H9 (cell line): Measurements from ENCODE around the gene MICAL3. TPM values are rescaled to one million over a fixed set of nuclear protein-coding genes. Genes with fewer than 3 reads are reported as not detected.

Source experiments
- DNase-seq: peaks from one replicate; pipeline ENCODE4 v3.0.0-alpha.2; 2017
- H2AFZ ChIP-seq: one replicate; pipeline ENCODE4 v1.6.1; 2013; ENCODE audit warnings: mild to moderate bottlenecking, low read length, control low read depth, moderate library complexity
- H2AK5ac ChIP-seq: 2 replicates; pipeline ENCODE4 v1.6.1; 2013; ENCODE audit warnings: low read length, control low read depth, mixed read lengths; ENCODE audit not compliant: insufficient read length
- H2BK120ac ChIP-seq: one replicate; pipeline ENCODE4 v1.6.1; 2013; ENCODE audit warnings: low read depth, mild to moderate bottlenecking, low read length, control low read depth, inconsistent platforms; ENCODE audit not compliant: poor library complexity, severe bottlenecking
- H2BK12ac ChIP-seq: 2 replicates; pipeline ENCODE4 v1.6.1; 2013; ENCODE audit warnings: low read length, control low read depth, mixed read lengths, low read depth; ENCODE audit not compliant: insufficient read length
- H2BK15ac ChIP-seq: 2 replicates; pipeline ENCODE4 v1.6.1; 2013; ENCODE audit warnings: low read depth, low read length, control low read depth
- H2BK20ac ChIP-seq: one replicate; pipeline ENCODE4 v1.6.1; 2013; ENCODE audit warnings: low read depth, mild to moderate bottlenecking, low read length, control low read depth, inconsistent platforms; ENCODE audit not compliant: poor library complexity, severe bottlenecking
- H2BK5ac ChIP-seq: 2 replicates; pipeline ENCODE4 v1.6.1; 2013; ENCODE audit warnings: low read length, control low read depth, mixed read lengths; ENCODE audit not compliant: insufficient read length
- H3K14ac ChIP-seq: 2 replicates; pipeline ENCODE4 v1.6.1; 2013; ENCODE audit warnings: low read length, control low read depth; ENCODE audit not compliant: insufficient read depth
- H3K18ac ChIP-seq: 2 replicates; pipeline ENCODE4 v1.6.1; 2013; ENCODE audit warnings: low read depth, mild to moderate bottlenecking, mixed read lengths, low read length, control low read depth; ENCODE audit not compliant: insufficient read length
- H3K23ac ChIP-seq: 2 replicates; pipeline ENCODE4 v1.6.1; 2013; ENCODE audit warnings: low read length, control low read depth, mixed read lengths, low read depth; ENCODE audit not compliant: insufficient read length
- H3K23me2 ChIP-seq: 2 replicates; pipeline ENCODE4 v1.6.1; 2013; ENCODE audit warnings: low read depth, mild to moderate bottlenecking, mixed read lengths, low read length, control low read depth; ENCODE audit not compliant: insufficient read length, poor library complexity, severe bottlenecking
- H3K27ac ChIP-seq: 2 replicates; pipeline ENCODE4 v1.5.1; 2013; ENCODE audit warnings: low read length, control low read depth, mixed read lengths, low read depth; ENCODE audit not compliant: insufficient read length
- H3K27me3 ChIP-seq: 2 replicates; pipeline ENCODE4 v1.6.1; 2013; ENCODE audit warnings: low read length, control low read depth, inconsistent platforms; ENCODE audit not compliant: insufficient read depth
- H3K4ac ChIP-seq: 2 replicates; pipeline ENCODE4 v1.6.1; 2013; ENCODE audit warnings: low read depth, mild to moderate bottlenecking, control low read depth, inconsistent platforms, low read length, moderate library complexity
- H3K4me1 ChIP-seq: 2 replicates; pipeline ENCODE4 v1.6.1; 2013; ENCODE audit warnings: low read length, control low read depth, inconsistent platforms; ENCODE audit not compliant: insufficient read depth
- H3K4me2 ChIP-seq: 2 replicates; pipeline ENCODE4 v1.6.1; 2013; ENCODE audit warnings: low read length, control low read depth, mixed read lengths; ENCODE audit not compliant: insufficient read length, insufficient read depth
- H3K56ac ChIP-seq: 2 replicates; pipeline ENCODE4 v1.6.1; 2013; ENCODE audit warnings: low read depth, mild to moderate bottlenecking, mixed read lengths, low read length, control low read depth; ENCODE audit not compliant: insufficient read length
- H3K79me1 ChIP-seq: 2 replicates; pipeline ENCODE4 v1.6.1; 2013; ENCODE audit warnings: low read depth, mild to moderate bottlenecking, moderate library complexity, low read length, control low read depth, inconsistent platforms; ENCODE audit not compliant: insufficient read depth, poor library complexity, severe bottlenecking
- H3K79me2 ChIP-seq: 2 replicates; pipeline ENCODE4 v1.6.1; 2013; ENCODE audit warnings: low read length, control low read depth, inconsistent platforms; ENCODE audit not compliant: insufficient read depth
- H3K9ac ChIP-seq: 2 replicates; pipeline ENCODE4 v1.6.1; 2013; ENCODE audit warnings: low read length, control low read depth, mixed read lengths; ENCODE audit not compliant: insufficient read length; ENCODE audit errors: extremely low read depth
- H3K9me3 ChIP-seq: one replicate; pipeline ENCODE4 v1.6.1; 2013; ENCODE audit warnings: low read depth, low read length, inconsistent platforms; ENCODE audit not compliant: control insufficient read depth
- H3T11ph ChIP-seq: one replicate; pipeline ENCODE4 v1.6.1; 2013; ENCODE audit warnings: mild to moderate bottlenecking, low read length, control low read depth, inconsistent platforms
- H4K20me1 ChIP-seq: one replicate; pipeline ENCODE4 v1.6.1; 2013; ENCODE audit not compliant: control insufficient read depth, insufficient read length, insufficient read depth
- H4K5ac ChIP-seq: 2 replicates; pipeline ENCODE4 v1.6.1; 2013; ENCODE audit warnings: low read depth, mild to moderate bottlenecking, mixed read lengths, low read length, control low read depth; ENCODE audit not compliant: insufficient read length
- H4K8ac ChIP-seq: replicated peaks from 2 replicates; pipeline ENCODE4 v1.6.1; 2013; ENCODE audit warnings: low read length, control low read depth, mixed read lengths, low read depth; ENCODE audit not compliant: insufficient read length
- H4K91ac ChIP-seq: 2 replicates; pipeline ENCODE4 v1.6.1; 2013; ENCODE audit warnings: low read depth, mild to moderate bottlenecking, moderate library complexity, mixed read lengths, low read length, control low read depth; ENCODE audit not compliant: insufficient read length
- H3K27ac Mint-ChIP-seq, 3 experiments: 2 replicates in 2 of 3; 3 replicates in 1 of 3; pipeline ENCODE4 v1.8.0; 2020 to 2021; ENCODE audit warnings: mixed read lengths in 3 of 3, mild to moderate bottlenecking in 1 of 3, moderate library complexity in 1 of 3
- H3K27me3 Mint-ChIP-seq: 2 replicates; pipeline ENCODE4 v1.8.0; 2021; ENCODE audit warnings: low read depth, mild to moderate bottlenecking, moderate library complexity, mixed read lengths
- H3K36me3 Mint-ChIP-seq, 3 experiments: 2 replicates in 2 of 3; 3 replicates in 1 of 3; pipeline ENCODE4 v1.8.0; 2020 to 2021; ENCODE audit warnings: low read depth in 3 of 3, mixed read lengths in 3 of 3; ENCODE audit not compliant: insufficient read depth in 1 of 3
- H3K4me1 Mint-ChIP-seq, 2 experiments: 2 replicates each; pipeline ENCODE4 v1.8.0; 2020; ENCODE audit warnings: mixed read lengths in 2 of 2
- H3K4me3 Mint-ChIP-seq, 2 experiments: 2 replicates in 1 of 2; 3 replicates in 1 of 2; pipeline ENCODE4 v1.8.0; 2020 to 2021; ENCODE audit warnings: mild to moderate bottlenecking in 2 of 2, mixed read lengths in 2 of 2, moderate library complexity in 1 of 2
- H3K9me3 Mint-ChIP-seq, 2 experiments: 2 replicates in 1 of 2; 3 replicates in 1 of 2; pipeline ENCODE4 v1.8.0; 2020; ENCODE audit warnings: mild to moderate bottlenecking in 2 of 2, mixed read lengths in 2 of 2, moderate library complexity in 1 of 2
- WGBS: extraction: QIAGEN DNeasy Blood & Tissue Kit; methylation state at CpG from one replicate; pipeline ENCODE4 v1.1.7; 2013; ENCODE audit warnings: missing lambda C conversion rate, low lambda C conversion rate, mixed read lengths; ENCODE audit not compliant: insufficient read length; ENCODE audit errors: extremely low coverage; 5-methylcytosine and 5-hydroxymethylcytosine counted together
- microRNA-seq: library from miRNA; unstranded; fragments of <30 nt; microRNA quantifications from one replicate; pipeline ENCODE4, GENCODE V29; 2020; ENCODE audit warnings: borderline microRNAs expressed
- total RNA-seq: library from RNA; stranded (reverse); gene quantifications from 2 replicates; pipeline ENCODE4 v1.2.1, GENCODE V29; 2021
- TF ChIP-seq, protein P1 (sequence below): fragments of 200-600 bp; sonication (generic); conservative IDR thresholded peaks from 3 replicates; pipeline ENCODE4 v1.8.0; 2021; ENCODE audit warnings: antibody characterized with exemption, mild to moderate bottlenecking

MICAL3 gene
- total RNA-seq, 1 experiment from 2014 or later: 50.2 TPM

DNA sequence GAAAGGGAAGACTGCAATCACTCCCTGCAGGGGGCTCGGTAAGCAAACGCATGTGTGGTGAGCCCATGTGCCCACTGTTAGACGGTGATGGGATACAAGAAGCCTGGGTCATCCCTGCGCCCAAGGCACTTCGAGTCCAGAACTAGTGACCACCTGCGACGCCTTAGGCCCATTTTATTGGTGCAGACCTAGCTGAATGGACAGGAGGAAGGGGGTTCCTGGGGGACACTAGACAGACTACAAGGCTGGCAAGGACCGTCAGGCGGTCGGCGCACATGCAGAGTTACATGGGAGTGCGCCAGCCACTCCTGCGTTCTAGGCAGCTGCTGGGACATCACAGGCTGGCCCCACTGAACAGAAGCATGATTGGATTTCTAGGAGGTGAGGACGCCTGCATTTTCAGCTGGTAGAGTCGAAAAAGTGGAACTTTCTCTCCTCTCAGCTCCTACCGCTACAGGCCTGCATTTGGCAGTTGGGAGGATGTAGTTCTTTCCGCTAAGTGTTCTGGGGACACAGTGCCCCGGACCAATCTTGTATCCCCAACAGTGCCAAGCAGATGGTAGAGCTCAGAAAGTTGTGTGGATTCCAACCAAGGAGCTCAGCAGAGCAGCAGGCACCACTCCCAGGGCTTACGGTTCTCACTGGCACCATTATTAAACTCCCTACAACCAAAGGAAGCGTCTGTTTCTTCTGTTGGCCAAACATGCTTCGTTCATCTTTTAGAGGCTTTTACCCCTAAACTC is 285.8 kb downstream of the MICAL3 start:
- H3K4me1 ChIP-seq: no peaks in the 10 kb centered on the region
- Mint-ChIP-seq H3K36me3 (peaks cover 0 to 13% (median 0%) of the 10 kb centered on the region in 3 experiments; a peak in 5 of 7 replicates), H3K27ac (0 out of 7 replicates have a peak overlapping the region, but pooled peaks of 1 of the 3 experiments have one; percentile 92)

More for the DNA sequence above, 285.8 kb downstream of the MICAL3 start:
- H2BK120ac ChIP-seq: no peak overlapping the region
- H3K9ac ChIP-seq: no peak overlapping the region
- no peak overlapping the region for H3K23ac ChIP-seq
- Mint-ChIP-seq H3K4me1 (peaks cover 7 to 12% of the 10 kb centered on the region in 2 experiments), H3K9me3 (peaks cover 0 to 2% of the 10 kb centered on the region in 2 experiments; a peak in 1 of 5 replicates), H3K4me3 (no peak overlapping the region), H3K27me3 (no peaks in the 10 kb centered on the region)
- H4K20me1 ChIP-seq: peaks cover 2% of the 10 kb centered on the region
- no peaks in the 10 kb centered on the region for H3K9me3 ChIP-seq
- no peak overlapping the region for H3K4ac ChIP-seq
- H3K79me2 ChIP-seq: no peaks in the 10 kb centered on the region
- no peak overlapping the region for H2AK5ac ChIP-seq
- no peak overlapping the region for H3T11ph ChIP-seq
- WGBS: no CpG with 5 or more reads among the region's 21 CpGs
- no peak overlapping the region for H2BK15ac ChIP-seq
- H3K56ac ChIP-seq: no peak overlapping the region
- H2BK12ac ChIP-seq: no peak overlapping the region
- H3K79me1 ChIP-seq: no peaks in the 10 kb centered on the region
- H4K8ac ChIP-seq: no peak overlapping the region
- no peak overlapping the region for H4K91ac ChIP-seq
- TF ChIP-seq, protein P1, sequence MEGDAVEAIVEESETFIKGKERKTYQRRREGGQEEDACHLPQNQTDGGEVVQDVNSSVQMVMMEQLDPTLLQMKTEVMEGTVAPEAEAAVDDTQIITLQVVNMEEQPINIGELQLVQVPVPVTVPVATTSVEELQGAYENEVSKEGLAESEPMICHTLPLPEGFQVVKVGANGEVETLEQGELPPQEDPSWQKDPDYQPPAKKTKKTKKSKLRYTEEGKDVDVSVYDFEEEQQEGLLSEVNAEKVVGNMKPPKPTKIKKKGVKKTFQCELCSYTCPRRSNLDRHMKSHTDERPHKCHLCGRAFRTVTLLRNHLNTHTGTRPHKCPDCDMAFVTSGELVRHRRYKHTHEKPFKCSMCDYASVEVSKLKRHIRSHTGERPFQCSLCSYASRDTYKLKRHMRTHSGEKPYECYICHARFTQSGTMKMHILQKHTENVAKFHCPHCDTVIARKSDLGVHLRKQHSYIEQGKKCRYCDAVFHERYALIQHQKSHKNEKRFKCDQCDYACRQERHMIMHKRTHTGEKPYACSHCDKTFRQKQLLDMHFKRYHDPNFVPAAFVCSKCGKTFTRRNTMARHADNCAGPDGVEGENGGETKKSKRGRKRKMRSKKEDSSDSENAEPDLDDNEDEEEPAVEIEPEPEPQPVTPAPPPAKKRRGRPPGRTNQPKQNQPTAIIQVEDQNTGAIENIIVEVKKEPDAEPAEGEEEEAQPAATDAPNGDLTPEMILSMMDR: no peak
- H3K4me2 ChIP-seq: no peak overlapping the region
- H3K14ac ChIP-seq: no peak overlapping the region
- H2AFZ ChIP-seq: no peak overlapping the region
- H4K5ac ChIP-seq: no peak overlapping the region
- no peaks in the 10 kb centered on the region for H3K23me2 ChIP-seq
- H2BK20ac ChIP-seq: no peak overlapping the region
- H3K27ac ChIP-seq: no peak overlapping the region
- no peak overlapping the region for H2BK5ac ChIP-seq
- no peaks in the 10 kb centered on the region for H3K27me3 ChIP-seq
- no peak for DNase-seq
- H3K18ac ChIP-seq: no peak overlapping the region

Small RNA genes within 50 kb of the gene (microRNA-seq; reads per million reads assigned to microRNA genes)
- gene MIR3198-1: not detected
- gene MIR648: not detected

Other genes starting within 250 kb of the MICAL3 start
- gene PEX26, start 53.4 kb upstream of the MICAL3 start, total RNA-seq: 35.4 and 37.0 TPM in 2 replicates
- gene TUBA8, start 86.2 kb upstream of the MICAL3 start, total RNA-seq: 1.6 and 2.0 TPM in 2 replicates
- 2.8 TPM in 2 replicates for gene USP18, start 125.6 kb upstream of the MICAL3 start, total RNA-seq